ENCODE data around the gene NLGN1. TPM values are rescaled to one million over a fixed set of nuclear protein-coding genes. Genes with fewer than 3 reads are reported as not detected.

NLGN1 gene
- total RNA-seq, 1 donor from 2014 or later: 3.9 TPM

- Histone ChIP-seq H3K27ac (no peak overlapping the region), H3K9me3 (no peaks in the 10 kb centered on the region), H3K27me3 (ENCODE audit: low read depth) (no peaks in the 10 kb centered on the region), H3K36me3 (no peaks in the 10 kb centered on the region), H3K4me3 (no peak overlapping the region), H3K4me1 (no peaks in the 10 kb centered on the region)
- TF ChIP-seq CTCF (IDR thresholded peaks at IDR 0.05): no peak
- intact Hi-C loops (cut with DNase I): no loop called here
- peak; percentile 50 for DNase-seq
- peak; percentile 51 to 78 for ATAC-seq
Observed at GRCh38 chr3:173617490-173617889, 219.9 kb downstream of the NLGN1 start.

GRCh38 chr3:173618148-173618547 is 220.6 kb downstream of the NLGN1 start:
- Histone ChIP-seq H3K4me1 (no peaks in the 10 kb centered on the region), H3K27ac (no peak overlapping the region), H3K36me3 (no peaks in the 10 kb centered on the region), H3K9me3 (no peaks in the 10 kb centered on the region), H3K4me3 (no peak overlapping the region), H3K27me3 (ENCODE audit: low read depth) (no peaks in the 10 kb centered on the region)
- no peak for DNase-seq
- ATAC-seq: no peak
- no peak for TF ChIP-seq CTCF (IDR thresholded peaks at IDR 0.05)
- intact Hi-C loops (cut with DNase I): no loop called here

GRCh38 chr3:173618703-173619102 is 221.2 kb downstream of the NLGN1 start:
- intact Hi-C loops (cut with DNase I): no loop called here
- Histone ChIP-seq H3K4me1 (no peaks in the 10 kb centered on the region), H3K36me3 (no peaks in the 10 kb centered on the region), H3K27me3 (ENCODE audit: low read depth) (no peaks in the 10 kb centered on the region), H3K27ac (no peak overlapping the region), H3K4me3 (no peak overlapping the region), H3K9me3 (no peaks in the 10 kb centered on the region)
- no peak for DNase-seq
- TF ChIP-seq CTCF (IDR thresholded peaks at IDR 0.05): no peak
- peak in 1 of 2 donors; percentile 26 for ATAC-seq

- Histone ChIP-seq H3K4me3 (no peak overlapping the region), H3K36me3 (no peaks in the 10 kb centered on the region), H3K9me3 (no peaks in the 10 kb centered on the region), H3K27ac (no peak overlapping the region), H3K4me1 (no peaks in the 10 kb centered on the region), H3K27me3 (ENCODE audit: low read depth) (no peaks in the 10 kb centered on the region)
- ATAC-seq (no peak), DNase-seq (no peak)
- intact Hi-C loops (cut with DNase I): no loop called here
- no peak for TF ChIP-seq CTCF (IDR thresholded peaks at IDR 0.05)
Observed at GRCh38 chr3:173622166-173622565, 224.6 kb downstream of the NLGN1 start.

- H3K27me3 ChIP-seq (ENCODE audit: low read depth): no peaks in the 10 kb centered on the region
- intact Hi-C loops (cut with DNase I): no loop called here
- H3K4me3 ChIP-seq: no peak overlapping the region
- H3K27ac ChIP-seq: no peak overlapping the region
- TF ChIP-seq CTCF (IDR thresholded peaks at IDR 0.05): no peak
- ATAC-seq (no peak), DNase-seq (no peak)
- H3K4me1 ChIP-seq: no peaks in the 10 kb centered on the region
- no peaks in the 10 kb centered on the region for H3K36me3 ChIP-seq
- H3K9me3 ChIP-seq: no peaks in the 10 kb centered on the region
Observed at GRCh38 chr3:173624086-173624485, 226.5 kb downstream of the NLGN1 start.

GRCh38 chr3:173630849-173631248 is 233.3 kb downstream of the NLGN1 start:
- no peak for TF ChIP-seq CTCF (IDR thresholded peaks at IDR 0.05)
- no peak for ATAC-seq

More at GRCh38 chr3:173630849-173631248, 233.3 kb downstream of the NLGN1 start:
- Histone ChIP-seq H3K36me3 (no peaks in the 10 kb centered on the region), H3K9me3 (no peaks in the 10 kb centered on the region), H3K27me3 (ENCODE audit: low read depth) (no peaks in the 10 kb centered on the region), H3K27ac (no peak overlapping the region), H3K4me1 (no peaks in the 10 kb centered on the region), H3K4me3 (no peak overlapping the region)
- intact Hi-C loops (cut with DNase I): no loop called here
- DNase-seq: no peak

Data from lower lobe of right lung (tissue), 2 donors.